NCI-H2171 treated with DMSO at 0.1 percent for 48 hours (cell line): ENCODE measurements around the gene TACR1.

Source experiments
- DNase-seq: peaks from one replicate; lab custom pipeline; 2025; lab: John Stamatoyannopoulos, UW

TACR1 gene

DNA sequence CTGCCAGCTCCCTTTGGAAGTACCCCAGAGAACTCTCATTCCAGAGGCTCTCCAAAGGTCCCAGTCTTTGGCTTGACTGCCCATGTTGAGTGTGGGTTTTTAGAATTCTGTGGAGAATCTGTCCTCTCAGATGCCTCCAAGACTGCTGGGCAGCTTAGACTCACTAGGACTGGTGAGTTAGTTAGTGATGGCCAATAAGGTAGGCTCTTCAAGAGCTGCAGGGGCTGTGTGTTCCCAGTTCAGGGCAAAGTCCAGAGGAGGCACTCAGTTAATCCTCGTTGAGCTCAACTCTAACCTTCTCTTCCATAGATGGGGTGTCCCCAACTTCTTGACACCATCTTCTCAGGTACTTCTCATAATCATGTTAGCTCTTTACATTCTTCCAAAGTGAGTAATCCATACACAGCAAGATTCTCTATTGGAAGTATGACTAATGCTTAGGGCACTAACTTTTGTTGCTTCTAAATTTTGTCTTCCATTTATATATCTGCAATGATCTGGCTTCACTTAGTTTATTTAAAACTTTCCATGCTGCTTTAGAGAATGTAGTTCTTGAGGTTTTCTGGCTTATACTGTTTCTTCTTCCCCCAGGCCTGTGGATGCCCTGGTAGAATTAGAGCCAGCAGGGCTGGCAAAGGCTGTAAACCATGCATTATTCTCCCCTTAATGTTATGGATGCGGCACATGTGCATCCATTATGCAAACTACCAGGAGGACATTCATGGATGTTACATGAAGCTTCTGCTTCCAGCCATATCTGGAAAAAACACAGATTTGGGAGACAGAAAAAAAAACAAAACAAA, 151.9 kb downstream of the TACR1 start:
- no peak for DNase-seq

DNA sequence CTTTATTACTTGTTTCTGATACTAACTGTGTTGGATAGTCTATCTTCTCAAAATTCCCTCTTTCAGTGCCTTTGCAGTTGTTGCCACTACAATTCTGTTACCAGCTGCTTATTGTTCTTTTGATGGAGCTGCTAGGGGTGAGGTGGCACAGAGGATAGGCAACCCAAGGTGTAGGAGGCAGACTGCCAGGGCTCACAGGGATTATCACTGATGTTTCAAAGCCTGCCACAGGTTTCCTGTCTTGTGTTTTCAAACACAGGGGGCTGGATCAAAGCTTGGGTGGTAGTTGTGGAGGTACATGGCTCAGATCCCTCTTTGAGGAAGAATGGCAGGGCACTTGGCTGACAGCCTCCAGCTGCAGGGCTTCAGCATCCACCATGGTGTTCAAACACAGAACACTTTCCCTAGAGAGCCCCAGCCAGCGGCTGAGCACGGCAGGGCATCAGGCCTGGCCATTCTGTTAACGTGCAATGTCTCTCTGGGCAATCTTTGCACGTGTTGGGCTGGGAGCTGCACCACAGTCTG, 153.7 kb downstream of the TACR1 start:
- no peak for DNase-seq

DNA sequence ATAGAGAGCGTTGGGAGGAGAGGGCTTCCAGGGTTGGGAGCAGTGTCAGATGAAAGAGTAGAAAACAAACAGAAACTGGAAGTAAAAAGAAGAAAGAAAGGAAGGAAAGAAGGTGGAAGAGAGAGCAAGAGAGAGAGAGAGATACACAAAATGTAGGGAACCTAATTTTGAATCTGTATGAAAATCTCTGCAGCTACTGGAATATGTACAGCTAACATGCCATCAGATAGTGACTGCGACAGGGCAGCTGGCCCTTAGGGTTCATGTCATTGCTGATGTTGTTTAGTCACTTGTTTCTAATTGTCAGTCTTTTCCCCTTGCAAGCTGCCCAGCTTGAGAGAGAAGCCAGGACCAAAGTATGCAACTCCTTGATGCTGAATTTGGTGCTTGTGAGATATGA, 155.0 kb downstream of the TACR1 start:
- no peak for DNase-seq

DNA sequence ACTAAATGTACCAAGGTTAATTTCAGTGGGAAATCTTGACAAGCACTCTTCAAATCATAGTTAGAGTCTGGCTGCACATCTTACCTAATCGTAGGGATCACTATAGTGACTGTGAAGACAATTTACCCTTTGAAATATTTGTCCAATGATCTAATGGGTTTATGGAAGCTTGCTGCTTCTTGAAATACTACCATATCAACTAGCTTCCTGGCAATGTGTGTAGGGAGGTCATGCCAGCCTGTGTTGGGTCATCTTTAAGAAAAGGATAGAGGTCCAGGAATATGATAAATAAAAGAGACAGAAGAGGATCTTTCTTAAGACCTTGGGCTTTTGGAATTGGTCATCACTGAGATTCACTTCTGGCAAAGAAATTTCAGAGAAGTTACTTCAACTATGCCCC, 156.5 kb downstream of the TACR1 start:
- DNase-seq, result no peak

GRCh38 chr2:75041731-75042600, 157.4 kb downstream of the TACR1 start:
- no peak for DNase-seq

DNA sequence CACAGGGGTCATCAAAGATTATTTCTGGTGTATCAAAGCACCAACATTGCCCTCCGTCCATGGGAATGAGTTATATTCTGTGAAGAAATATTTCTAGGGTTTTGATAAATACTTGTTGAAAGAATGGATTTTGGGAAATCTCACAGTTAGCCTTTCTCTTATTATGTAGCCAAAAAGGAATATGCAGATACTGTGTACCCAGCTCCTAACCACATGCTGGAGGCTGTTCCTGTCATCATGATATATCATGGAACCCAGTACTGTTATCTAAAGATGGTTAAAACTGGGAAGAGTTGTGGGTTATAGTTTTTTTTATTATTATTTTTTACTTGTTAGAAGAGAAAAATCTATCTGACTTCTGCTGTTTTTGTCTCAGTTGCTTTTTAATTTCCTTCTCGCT, 158.1 kb downstream of the TACR1 start:
- DNase-seq, result no peak

DNA sequence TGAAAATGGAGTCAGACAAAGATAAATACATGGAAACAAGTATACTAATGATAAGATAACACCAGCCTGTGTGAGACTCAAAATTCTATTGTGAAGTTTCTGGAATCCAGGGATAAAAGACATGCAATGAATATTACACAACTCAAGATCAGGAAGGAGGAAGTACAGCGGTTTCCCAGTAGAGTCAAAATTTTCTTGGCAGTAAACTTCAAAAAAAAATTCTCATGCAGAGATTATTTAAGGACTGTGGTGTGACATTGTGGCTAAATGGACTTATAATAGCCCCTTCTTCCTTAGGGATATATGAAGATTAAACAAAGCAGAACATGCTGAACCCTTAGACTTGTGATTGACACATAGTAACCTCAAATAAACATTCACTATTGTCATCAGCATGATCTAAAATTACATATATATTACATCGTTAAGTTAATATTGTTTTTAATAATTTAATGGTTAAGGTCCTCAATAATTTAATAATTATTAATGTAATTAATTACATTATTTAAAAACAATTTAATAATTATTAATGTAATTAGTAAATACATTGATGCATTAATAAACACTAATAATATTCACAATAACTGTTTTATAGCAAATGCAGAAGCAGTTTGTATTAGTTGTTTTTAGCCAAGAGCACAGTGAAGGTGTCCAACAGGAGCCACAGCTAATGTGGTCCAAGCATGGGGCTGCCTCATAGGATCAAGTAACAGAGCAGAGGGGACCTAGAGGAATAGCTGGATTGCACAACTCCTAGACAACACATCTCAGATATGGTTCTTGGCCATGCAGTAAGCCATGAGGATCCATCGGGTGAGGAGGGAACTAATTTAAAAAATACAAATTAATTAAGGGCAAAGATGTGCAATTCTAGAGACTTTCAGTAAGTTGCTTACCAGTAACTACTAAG, 163.6 kb downstream of the TACR1 start:
- DNase-seq, result no peak

DNA sequence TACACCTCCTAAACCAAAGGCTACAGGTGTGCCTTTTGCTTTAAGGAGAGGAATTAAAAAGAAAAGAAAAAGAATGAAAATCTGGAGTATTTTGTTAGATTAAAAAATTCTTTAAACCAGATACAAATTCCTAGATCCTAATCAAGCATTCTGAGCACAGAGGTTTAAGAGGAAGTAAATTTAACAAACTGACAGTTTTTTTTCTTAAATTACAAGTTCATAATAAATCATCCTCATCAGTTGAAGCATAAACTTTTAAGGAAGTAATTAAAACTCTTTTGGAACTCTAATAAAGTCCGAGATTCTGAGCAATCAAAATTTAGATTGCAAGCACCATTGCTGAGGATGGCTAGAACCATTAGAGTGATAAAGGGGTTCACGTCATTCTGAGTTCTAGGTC, 165.8 kb downstream of the TACR1 start:
- DNase-seq, result no peak

GRCh38 chr2:75031906-75032803, 167.2 kb downstream of the TACR1 start:
- DNase-seq, result no peak

- DNase-seq, result no peak
Measured at GRCh38 chr2:75031171-75031570, 168.1 kb downstream of the TACR1 start.

- no peak for DNase-seq
Measured at GRCh38 chr2:75030218-75031009, 168.9 kb downstream of the TACR1 start.

- no peak for DNase-seq
Measured at GRCh38 chr2:75027886-75028285, 171.4 kb downstream of the TACR1 start.

GRCh38 chr2:75025633-75026380, 173.5 kb downstream of the TACR1 start:
- DNase-seq, result no peak

GRCh38 chr2:75025216-75025615, 174.1 kb downstream of the TACR1 start:
- DNase-seq, result no peak

DNA sequence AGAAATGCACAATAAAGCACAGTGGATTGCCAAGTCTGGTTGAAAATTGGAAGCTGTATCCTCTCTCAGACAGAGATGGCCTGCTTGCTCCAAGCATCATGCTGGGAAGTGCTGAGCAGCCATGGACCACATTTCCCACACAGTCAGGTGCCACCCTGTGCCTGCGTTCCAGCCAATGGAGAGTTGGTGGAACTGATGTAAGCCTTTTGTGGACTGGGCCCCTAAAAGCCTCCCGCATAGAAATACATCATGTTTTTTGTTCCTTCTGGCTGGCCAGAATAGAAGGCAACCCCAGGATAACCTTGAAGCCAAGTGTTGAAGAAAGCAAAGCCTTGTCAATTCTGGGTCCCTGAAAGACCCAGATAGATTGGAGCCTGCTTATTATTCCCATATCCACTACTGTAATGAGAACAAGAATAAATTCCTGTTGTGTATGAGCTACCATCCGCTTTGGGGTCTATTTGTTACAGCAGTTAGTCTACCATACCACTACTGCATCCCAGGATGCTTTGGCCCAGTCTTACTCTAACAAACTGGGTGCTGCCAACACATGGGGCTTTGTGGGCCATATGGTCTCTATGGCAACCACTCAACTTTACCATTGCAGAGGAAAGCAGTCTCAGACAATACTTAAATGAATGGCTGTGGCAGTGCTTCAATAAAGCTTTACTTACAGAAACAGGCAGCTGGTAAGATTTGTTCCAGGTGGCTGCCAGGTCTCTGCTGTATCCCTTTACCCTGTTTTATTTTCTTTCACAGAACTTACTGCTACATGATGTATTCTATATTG, 175.5 kb downstream of the TACR1 start:
- DNase-seq, result peak; percentile 58

DNA sequence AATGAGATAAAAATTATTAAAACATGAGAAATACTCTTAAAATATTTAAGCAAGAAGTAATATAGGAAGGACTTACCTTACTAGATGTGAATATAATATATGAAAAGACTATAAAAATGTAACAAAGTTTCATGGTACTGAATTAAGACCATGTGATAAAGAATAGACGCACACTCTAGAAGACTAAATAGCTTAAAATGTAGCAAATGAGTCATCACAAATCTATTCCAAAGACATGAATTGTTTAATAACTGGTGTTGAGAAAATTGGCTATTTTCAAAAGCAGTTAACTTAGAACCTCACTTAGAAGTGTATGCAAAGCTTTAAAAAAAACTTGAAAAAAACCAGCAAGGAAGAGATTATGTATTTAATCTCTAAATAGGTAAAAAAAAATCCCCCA, 176.8 kb downstream of the TACR1 start:
- no peak for DNase-seq

DNA sequence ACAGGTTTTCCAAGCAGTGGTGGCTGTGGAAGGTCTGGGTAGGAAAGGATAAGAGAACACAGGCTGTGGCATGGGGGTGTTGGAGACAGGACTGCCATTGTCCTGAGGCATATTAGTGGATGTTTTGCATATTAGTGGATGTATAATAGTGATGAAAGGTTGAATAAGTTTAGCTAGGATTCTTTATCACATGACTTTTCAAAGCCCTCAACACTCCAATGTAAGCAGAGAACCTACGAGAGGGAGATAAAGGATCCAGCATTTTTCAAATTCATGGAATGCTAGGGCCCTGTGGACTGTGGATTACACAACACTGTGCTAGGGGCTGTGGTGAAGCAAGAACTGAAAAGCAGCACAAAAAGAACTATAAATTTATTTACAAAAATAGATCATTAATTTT, 177.6 kb downstream of the TACR1 start:
- no peak for DNase-seq

DNA sequence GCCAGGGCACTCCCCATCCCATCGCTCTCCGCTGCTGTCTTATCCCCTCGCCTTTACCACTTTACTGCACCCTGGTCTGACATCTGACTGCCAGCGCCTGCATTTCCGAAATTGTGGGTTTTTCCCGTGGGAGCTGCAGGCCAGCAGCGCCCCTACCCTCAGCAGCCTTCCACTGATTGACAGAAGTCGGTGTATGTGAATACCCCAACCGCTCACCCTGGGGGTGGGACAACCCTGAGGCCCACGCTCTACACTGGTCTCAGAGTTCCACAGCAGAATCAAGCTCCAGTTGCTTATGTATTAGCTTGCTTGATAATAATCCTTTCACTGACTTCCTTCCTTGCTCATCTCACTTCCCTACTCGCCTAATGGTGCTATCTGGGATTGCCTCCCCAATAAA, 178.8 kb downstream of the TACR1 start:
- no peak for DNase-seq

DNA sequence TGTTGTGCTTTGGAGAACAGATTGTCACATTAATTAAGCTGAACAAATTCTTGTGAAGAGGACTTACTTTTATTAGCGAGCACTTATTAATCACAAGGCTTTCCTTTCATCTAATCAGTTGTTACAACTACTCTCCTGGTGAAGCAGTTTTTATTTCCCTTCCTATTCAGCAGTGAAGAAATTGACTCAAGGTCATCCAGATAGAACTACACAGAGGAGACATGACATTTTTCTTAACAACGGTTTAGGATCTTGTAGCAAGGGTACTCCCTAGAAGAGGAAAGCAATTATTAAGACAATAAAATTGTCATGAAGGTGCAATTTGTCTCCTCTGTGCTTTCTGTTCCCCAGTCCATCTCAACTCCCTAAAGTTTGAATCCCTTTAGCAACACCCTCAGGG, 179.5 kb downstream of the TACR1 start:
- DNase-seq, result no peak
